Measurements from ENCODE around the gene KAZN.

KAZN gene

GRCh38 chr1:14871218-14871970 lies 272.9 kb downstream of the KAZN start:
- no peak for DNase-seq

GRCh38 chr1:14872762-14873161 lies 274.3 kb downstream of the KAZN start:
- no peak for DNase-seq

- no peak for DNase-seq
Observed at GRCh38 chr1:14873677-14874076, 275.2 kb downstream of the KAZN start.

- peak; percentile 79 for DNase-seq
Observed at GRCh38 chr1:14875524-14876509, 277.3 kb downstream of the KAZN start.

- no peak for DNase-seq
Observed at GRCh38 chr1:14876747-14877146, 278.3 kb downstream of the KAZN start.

- no peak for DNase-seq
Observed at GRCh38 chr1:14877224-14877623, 278.7 kb downstream of the KAZN start.

GRCh38 chr1:14878124-14878523 lies 279.6 kb downstream of the KAZN start:
- no peak for DNase-seq

- no peak for DNase-seq
Observed at GRCh38 chr1:14878951-14879350, 280.5 kb downstream of the KAZN start.

- DNase-seq: no peak
Observed at GRCh38 chr1:14880456-14881316, 282.2 kb downstream of the KAZN start.

- no peak for DNase-seq
Observed at GRCh38 chr1:14881775-14882672, 283.5 kb downstream of the KAZN start.

- no peak for DNase-seq
Observed at GRCh38 chr1:14884614-14885175, 286.2 kb downstream of the KAZN start.

GRCh38 chr1:14887044-14887566 lies 288.6 kb downstream of the KAZN start:
- DNase-seq: no peak

- DNase-seq: no peak
Observed at GRCh38 chr1:14887764-14888350, 289.4 kb downstream of the KAZN start.

GRCh38 chr1:14888374-14888773 lies 289.9 kb downstream of the KAZN start:
- no peak for DNase-seq

- DNase-seq: no peak
Observed at GRCh38 chr1:14889825-14890440, 291.4 kb downstream of the KAZN start.

GRCh38 chr1:14891991-14892390 lies 293.5 kb downstream of the KAZN start:
- no peak for DNase-seq

GRCh38 chr1:14894811-14895560 lies 296.5 kb downstream of the KAZN start:
- no peak for DNase-seq

GRCh38 chr1:14895727-14896126 lies 297.2 kb downstream of the KAZN start:
- DNase-seq: no peak

- DNase-seq: no peak
Observed at GRCh38 chr1:14896381-14897079, 298.0 kb downstream of the KAZN start.

Data from NCI-H345 (cell line).